Stimulated activated CD8-positive, alpha-beta memory T cell treated with anti-CD3 and anti-CD28 coated beads, Interleukin-15, amount 100 ng/mL, for 4 hours (primary cell): ENCODE data around the gene SLC7A9.

Experiments
- DNase-seq, 2 donors: peaks; one replicate each; pipeline ENCODE4 v3.0.0-alpha.2; 2020; ENCODE audit warnings: low read depth in 2 of 2

SLC7A9 gene

GRCh38 chr19:32828643-32829344, 40.8 kb downstream of the SLC7A9 start:
- DNase-seq = no peak

GRCh38 chr19:32828139-32828538, 41.4 kb downstream of the SLC7A9 start:
- DNase-seq = no peak

GRCh38 chr19:32824916-32825608, 44.5 kb downstream of the SLC7A9 start:
- no peak for DNase-seq

GRCh38 chr19:32824191-32824751, 45.3 kb downstream of the SLC7A9 start:
- DNase-seq = no peak

- DNase-seq = no peak
Measured at GRCh38 chr19:32823747-32824102, 45.8 kb downstream of the SLC7A9 start.

- no peak for DNase-seq
Measured at GRCh38 chr19:32822916-32823746, 46.4 kb downstream of the SLC7A9 start.

- DNase-seq = no peak
Measured at GRCh38 chr19:32819419-32820400, 49.9 kb downstream of the SLC7A9 start.

- no peak for DNase-seq
Measured at GRCh38 chr19:32818536-32818935, 51.0 kb downstream of the SLC7A9 start.

GRCh38 chr19:32817569-32818476, 51.7 kb downstream of the SLC7A9 start:
- DNase-seq = no peak

- DNase-seq = no peak
Measured at GRCh38 chr19:32816555-32817099, 52.9 kb downstream of the SLC7A9 start.

- no peak for DNase-seq
Measured at GRCh38 chr19:32814624-32815023, 54.9 kb downstream of the SLC7A9 start.

GRCh38 chr19:32813862-32814425, 55.6 kb downstream of the SLC7A9 start:
- no peak for DNase-seq

- no peak for DNase-seq
Measured at GRCh38 chr19:32812571-32812970, 57.0 kb downstream of the SLC7A9 start.

GRCh38 chr19:32812036-32812435, 57.5 kb downstream of the SLC7A9 start:
- no peak for DNase-seq

- no peak for DNase-seq
Measured at GRCh38 chr19:32811151-32811550, 58.4 kb downstream of the SLC7A9 start.

- DNase-seq = no peak
Measured at GRCh38 chr19:32810452-32810851, 59.1 kb downstream of the SLC7A9 start.

- DNase-seq = no peak
Measured at GRCh38 chr19:32809754-32810153, 59.8 kb downstream of the SLC7A9 start.

- no peak for DNase-seq
Measured at GRCh38 chr19:32809254-32809653, 60.3 kb downstream of the SLC7A9 start.

GRCh38 chr19:32808236-32808635, 61.3 kb downstream of the SLC7A9 start:
- no peak for DNase-seq
